SKM-1 (cell line): ENCODE data around the gene SPATS2L.
"Not testable (repeated sequence)": the region's sequence is repeated elsewhere in the genome, so short reads cannot be mapped to it uniquely, and the experiment has no call there.

Source experiments
- DNase-seq: peaks from one replicate; lab custom pipeline; 2025; ENCODE audit not compliant: unreplicated experiment; lab: John Stamatoyannopoulos, UW

The SPATS2L gene

GRCh38 chr2:200319548-200320337, 13.2 kb downstream of the SPATS2L start:
- no peak for DNase-seq

DNA sequence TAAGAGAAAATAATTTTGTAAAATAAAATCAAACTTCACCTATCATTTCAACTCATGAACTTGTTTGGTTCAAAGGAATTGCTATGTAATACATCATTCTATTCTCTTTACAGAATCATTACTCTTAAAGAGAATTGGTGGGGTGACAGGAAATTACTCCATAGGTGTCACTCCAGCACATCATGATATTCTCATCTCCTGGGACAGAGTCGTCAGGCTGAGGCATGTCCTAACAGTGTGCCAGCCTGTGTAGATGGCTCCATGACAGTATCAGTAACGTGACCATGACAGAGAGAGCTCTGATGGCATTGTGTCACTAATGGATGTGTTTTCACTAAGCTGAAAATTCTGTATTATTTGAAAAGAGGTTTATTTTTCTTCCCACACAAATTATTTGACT, 13.9 kb downstream of the SPATS2L start:
- no peak for DNase-seq

- DNase-seq, result no peak
Measured at GRCh38 chr2:200320991-200321390, 14.5 kb downstream of the SPATS2L start.

DNA sequence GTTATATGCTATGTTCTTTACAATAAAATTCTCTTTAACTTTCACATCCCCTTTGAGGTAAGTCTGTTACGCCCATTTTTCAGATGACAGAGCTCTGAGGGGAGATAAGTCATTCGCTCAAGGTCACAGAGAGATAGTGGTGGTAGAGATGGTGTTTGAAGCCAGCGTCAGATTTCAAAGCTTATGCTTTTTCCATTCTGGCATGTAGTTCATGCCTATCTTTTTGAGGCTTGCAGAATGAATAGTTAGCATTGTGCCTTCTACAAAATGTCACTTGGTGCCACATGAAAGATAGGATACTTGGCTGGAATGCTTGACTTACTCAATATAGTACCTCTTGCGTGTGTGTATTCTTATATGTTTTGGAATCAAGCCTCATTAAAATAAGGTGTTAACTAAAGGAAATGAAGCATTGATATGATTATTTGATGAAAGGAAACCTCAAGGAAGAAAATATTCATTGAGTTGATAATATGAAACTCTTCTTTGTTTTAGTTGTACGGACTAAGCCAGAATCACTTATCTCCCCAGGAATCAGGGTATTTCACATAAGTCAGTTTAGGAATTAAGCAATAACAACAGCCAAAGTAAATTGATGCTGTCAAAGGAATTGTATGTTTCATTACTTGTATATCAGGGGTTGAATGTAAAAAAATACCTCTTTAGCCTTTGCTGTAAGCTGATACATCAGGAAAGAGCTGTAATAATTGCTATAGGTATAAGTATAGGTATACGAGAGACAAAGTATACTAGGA, 15.5 kb downstream of the SPATS2L start:
- DNase-seq, result no peak

- no peak for DNase-seq
Measured at GRCh38 chr2:200322607-200323006, 16.1 kb downstream of the SPATS2L start.

- DNase-seq, result no peak
Measured at GRCh38 chr2:200324362-200324761, 17.9 kb downstream of the SPATS2L start.

GRCh38 chr2:200329384-200329783, 22.9 kb downstream of the SPATS2L start:
- DNase-seq, result no peak

GRCh38 chr2:200329798-200330197, 23.3 kb downstream of the SPATS2L start:
- no peak for DNase-seq

GRCh38 chr2:200330351-200331060, 24.0 kb downstream of the SPATS2L start:
- DNase-seq, result no peak

GRCh38 chr2:200331061-200331400, 24.5 kb downstream of the SPATS2L start:
- DNase-seq, result no peak

DNA sequence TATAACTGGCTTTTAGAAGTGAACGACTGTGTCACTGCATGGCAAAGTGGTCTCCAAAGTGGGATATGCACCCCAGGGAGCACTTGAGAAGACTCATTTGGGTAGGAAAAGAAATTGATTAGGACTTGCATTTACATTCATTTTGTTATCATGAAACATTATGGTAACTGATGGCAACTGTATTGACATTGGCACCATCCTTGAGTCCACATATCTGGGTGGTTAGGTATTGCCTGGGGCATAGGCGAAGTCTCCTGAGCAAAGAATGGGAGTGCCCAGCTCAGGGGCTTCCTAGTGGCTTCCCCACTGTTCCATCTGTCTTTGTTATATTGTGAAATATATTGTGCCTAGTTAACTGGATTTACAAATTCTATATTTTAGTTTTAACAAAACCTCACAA, 29.2 kb downstream of the SPATS2L start:
- no peak for DNase-seq

DNA sequence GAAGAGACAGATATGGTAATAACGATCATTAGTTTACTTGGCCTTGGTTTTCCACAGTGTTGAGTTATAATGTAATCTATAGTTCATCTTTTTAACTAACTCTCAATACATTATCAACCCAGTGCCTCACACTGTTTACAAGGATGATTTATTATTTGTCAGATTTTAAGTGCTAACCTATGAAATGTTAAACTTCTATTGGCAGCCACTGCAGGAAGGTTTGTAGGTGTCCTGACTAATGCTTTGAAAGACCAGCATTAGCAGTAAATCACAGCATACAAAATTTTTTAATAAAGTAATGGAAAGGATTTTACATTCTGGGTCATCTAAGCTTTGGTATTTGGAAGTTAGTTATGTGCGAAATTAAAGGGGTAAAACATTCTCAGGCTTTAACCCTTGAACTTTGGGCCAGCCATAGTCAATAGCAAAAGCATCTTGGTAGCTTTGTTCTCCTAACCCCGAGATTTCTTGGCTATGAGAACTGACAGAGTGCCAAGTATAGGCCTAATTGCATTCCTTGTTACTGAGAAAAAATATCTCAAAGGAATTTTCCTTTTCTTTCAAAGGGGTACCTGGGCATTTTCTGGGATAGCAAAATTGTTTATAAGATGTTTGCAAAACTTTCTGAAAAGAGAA, 30.6 kb downstream of the SPATS2L start:
- DNase-seq, result no peak

DNA sequence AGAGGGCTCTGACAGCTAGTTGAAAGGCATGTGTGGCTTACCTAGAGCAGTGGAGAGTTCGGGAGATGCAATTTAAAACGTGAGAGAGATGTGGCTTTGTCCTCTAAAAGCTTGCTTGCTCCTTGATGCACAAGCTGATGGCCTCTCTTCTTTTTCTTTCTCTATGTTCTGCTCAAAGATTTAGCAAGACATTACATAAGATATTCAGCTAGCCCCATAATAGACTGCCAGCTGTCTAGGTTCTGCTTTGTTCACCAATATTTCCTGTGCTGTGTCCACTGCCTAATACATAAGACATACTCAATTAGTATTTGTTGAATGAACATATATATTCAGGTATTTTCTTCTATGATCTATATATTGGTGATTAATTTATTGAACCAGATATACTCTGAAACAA, 31.1 kb downstream of the SPATS2L start:
- no peak for DNase-seq

- DNase-seq, result no peak
Measured at GRCh38 chr2:200338692-200339091, 32.2 kb downstream of the SPATS2L start.

GRCh38 chr2:200340508-200341224, 34.2 kb downstream of the SPATS2L start:
- no peak for DNase-seq

- DNase-seq, result no peak
Measured at GRCh38 chr2:200341376-200341775, 34.9 kb downstream of the SPATS2L start.

- no peak for DNase-seq
Measured at GRCh38 chr2:200342235-200342634, 35.7 kb downstream of the SPATS2L start.

- no peak for DNase-seq
Measured at GRCh38 chr2:200342654-200343053, 36.2 kb downstream of the SPATS2L start.

DNA sequence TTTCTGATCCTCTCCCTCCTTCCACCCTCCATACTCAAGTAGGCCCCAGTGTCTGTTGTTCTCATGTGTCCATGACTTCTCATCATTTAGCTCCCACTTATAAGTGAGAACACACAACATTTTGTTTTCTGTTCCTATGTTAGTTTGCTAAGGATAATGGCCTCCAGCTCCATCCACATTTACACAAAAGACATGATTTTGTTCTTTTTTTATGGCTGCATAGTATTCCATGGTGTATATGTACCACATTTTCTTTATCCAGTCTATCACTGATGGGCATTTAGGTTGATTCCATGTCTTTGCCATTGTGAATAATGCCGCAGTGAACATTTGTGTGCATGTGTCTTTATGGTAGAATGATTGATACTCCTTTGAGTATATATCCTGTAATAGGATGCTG, 37.7 kb downstream of the SPATS2L start:
- not testable (repeated sequence) for DNase-seq

GRCh38 chr2:200345975-200346374, 39.5 kb downstream of the SPATS2L start:
- no peak for DNase-seq

- no peak for DNase-seq
Measured at GRCh38 chr2:200347301-200347700, 40.8 kb downstream of the SPATS2L start.
